GM19467 (cell line): ENCODE data around the gene IRF3.
A peak's percentile ranks its signal among the peaks of the same experiment; 100 is the strongest.

ENCODE experiments used
- ATAC-seq: cut with Tn5 transposase; IDR thresholded peaks from one replicate; pipeline ENCODE4 v1.9.1; 2021; ENCODE audit warnings: mild to moderate bottlenecking, moderate library complexity; ENCODE audit not compliant: unreplicated experiment

Gene IRF3, protein sequence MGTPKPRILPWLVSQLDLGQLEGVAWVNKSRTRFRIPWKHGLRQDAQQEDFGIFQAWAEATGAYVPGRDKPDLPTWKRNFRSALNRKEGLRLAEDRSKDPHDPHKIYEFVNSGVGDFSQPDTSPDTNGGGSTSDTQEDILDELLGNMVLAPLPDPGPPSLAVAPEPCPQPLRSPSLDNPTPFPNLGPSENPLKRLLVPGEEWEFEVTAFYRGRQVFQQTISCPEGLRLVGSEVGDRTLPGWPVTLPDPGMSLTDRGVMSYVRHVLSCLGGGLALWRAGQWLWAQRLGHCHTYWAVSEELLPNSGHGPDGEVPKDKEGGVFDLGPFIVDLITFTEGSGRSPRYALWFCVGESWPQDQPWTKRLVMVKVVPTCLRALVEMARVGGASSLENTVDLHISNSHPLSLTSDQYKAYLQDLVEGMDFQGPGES

DNA sequence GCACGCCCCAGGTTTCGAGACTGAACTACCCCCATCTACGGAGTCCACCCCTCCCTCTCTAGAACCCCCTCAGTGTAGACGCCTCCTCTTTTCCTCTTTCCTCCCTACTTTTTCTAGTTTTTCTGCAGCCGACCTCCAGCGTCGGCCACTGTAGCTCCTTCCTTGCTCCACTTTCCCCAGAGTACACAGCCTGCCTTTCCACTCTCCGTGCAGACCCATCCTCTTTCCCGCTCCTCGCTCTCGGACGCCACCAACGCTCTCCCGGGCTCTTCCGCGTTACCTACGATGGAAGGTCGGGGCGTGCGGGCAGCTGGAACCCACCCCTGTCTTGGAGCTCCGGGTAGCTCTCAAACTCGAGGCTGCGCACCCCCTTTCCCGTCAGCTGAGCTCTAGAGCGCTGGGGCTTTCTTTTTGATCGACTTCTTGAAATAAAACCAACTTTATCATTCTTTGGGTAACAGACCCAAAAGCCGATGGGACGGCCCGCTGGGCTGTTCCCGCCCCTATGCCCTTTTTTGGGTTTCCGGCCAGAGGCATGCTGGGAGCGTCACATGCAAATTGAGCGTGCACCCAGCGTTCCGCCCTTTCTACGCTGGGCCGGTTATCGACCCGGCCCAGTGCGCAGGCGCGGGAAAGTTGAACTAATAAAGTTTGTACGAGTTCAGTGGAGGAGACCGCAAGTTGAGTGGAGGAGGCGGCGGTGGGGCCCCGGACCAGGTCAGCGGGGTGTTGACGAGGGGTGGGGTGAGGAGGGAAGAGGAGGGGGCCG is at the start of gene IRF3, which contains the start of gene BCL2L12:
Gene IRF3 (minus strand): TSS at position 507 of the 769 bp plus-strand sequence. CDS start 1,019 bp downstream, outside the sequence.
Gene BCL2L12 (plus strand): TSS at position 583 of the 769 bp plus-strand sequence. CDS start 760 bp downstream, outside the sequence.
- ATAC-seq: peak; percentile 68

DNA sequence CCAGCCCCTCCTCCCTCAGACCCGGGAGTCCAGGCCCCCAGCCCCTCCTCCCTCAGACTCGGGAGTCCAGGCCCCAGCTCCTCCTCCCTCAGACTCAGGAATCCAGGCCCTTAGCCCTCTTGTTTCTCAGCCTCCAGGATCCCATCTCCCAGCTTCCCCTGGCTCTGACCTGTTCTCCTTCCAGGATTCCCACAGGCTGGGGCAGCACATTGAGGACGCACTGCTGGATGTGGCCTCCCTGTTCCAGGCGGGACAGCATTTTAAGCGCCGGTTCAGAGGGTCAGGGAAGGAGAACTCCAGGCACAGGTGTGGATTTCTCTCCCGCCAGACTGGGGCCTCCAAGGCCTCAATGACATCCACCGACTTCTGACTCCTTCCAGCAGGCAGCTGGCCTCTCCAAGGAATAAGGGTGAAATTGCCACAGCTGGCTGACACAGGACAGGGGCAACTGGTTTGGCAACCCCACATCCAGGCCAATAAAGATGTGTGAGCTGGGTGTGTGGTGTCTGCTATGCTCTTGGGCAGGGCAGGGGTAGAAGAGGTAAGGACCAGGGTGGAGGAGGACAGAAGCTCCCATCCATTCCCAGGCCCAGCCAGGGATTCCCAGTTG is 47.7 kb upstream of the IRF3 start:
- ATAC-seq: no peak

DNA sequence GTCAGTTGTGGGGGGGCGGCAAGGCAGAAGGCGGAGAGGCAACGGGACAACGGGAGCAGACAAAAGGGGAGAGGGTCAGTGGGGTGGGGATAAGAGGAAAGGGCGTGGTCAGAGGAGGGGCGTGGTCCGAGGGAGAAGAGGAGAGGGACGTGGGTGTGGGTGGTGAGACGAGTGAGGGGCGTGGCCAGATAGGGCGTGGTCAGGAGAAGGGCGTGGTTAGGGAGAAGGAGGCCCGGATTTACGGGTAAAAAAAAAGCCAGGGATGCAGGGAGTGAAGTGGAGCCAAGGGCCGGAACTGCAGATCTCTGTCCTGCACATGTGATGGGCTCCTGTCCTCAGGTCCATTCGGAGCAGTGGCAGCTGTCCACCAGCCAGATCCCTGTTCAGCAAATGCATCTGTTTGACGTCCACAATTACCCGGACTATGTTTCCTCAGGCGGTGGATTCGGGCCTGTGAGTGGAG is 46.8 kb upstream of the IRF3 start:
- no peak for ATAC-seq

DNA sequence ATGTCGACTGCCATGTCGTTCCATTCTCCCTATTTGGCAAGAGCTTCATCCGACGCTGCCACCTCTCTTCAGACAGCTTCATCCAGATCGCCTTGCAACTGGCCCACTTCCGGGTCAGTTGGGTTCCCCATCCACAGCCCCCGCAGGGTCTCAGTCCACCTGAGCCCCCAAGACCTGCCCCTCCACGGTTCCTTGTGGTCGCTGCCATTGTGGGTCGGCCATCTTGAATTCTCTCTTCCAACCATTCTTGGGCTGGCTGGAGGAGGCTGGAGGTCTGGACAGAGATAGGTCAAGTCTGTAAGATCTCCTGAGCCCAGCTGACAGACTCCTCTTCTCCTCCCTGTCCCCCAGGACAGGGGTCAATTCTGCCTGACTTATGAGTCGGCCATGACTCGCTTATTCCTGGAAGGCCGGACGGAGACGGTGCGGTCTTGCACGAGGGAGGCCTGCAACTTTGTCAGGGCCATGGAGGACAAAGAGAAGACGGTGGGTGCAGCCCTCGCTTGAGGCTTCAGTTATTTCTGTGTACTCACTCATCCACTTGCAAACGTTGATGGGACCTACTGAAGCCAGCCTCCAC is 44.8 kb upstream of the IRF3 start:
- no peak for ATAC-seq

DNA sequence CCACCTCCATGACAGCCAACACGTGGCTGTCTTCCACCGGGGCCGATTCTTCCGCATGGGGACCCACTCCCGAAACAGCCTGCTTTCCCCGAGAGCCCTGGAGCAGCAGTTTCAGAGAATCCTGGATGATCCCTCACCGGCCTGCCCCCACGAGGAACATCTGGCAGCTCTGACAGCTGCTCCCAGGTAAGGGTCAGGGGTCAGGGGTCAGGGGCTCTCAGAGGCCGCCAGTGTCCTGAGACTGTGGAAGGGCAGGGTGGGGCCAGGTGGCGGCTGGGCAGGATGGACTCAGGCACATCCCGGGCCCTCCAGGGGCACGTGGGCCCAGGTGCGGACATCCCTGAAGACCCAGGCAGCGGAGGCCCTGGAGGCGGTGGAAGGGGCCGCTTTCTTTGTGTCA is 40.3 kb upstream of the IRF3 start:
- ATAC-seq: no peak

DNA sequence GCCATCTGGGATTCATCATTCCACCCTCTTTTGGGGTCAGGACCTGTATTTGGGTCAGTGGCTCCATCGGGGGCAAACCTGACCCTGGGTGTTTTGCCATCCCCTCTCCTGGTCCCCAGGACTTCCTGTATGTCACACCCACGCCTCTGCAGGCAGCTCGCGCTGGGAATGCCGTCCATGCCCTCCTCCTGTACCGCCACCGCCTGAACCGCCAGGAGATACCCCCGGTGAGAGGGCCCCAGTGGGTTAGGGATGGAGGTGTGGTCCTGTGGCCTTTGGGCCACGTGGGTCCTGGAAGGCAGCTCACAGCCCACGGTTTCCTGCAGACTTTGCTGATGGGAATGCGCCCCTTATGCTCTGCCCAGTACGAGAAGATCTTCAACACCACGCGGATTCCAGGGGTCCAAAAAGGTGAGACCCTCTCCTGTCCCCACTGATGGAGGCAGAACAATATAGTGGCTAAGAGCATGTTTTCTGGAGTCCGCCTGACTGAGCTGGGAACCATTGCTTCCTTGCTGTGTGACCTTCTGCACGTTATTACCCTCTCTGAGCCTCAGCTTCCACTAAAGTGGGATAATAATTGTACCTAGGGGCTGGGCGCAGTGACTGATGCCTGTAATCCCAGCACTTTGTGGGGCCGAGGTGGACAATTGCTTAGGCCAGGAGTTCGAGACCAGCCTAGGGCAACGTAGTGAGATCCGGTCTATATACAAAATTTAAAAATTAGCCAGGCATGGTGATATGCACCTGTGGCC is 39.4 kb upstream of the IRF3 start:
- ATAC-seq: no peak

DNA sequence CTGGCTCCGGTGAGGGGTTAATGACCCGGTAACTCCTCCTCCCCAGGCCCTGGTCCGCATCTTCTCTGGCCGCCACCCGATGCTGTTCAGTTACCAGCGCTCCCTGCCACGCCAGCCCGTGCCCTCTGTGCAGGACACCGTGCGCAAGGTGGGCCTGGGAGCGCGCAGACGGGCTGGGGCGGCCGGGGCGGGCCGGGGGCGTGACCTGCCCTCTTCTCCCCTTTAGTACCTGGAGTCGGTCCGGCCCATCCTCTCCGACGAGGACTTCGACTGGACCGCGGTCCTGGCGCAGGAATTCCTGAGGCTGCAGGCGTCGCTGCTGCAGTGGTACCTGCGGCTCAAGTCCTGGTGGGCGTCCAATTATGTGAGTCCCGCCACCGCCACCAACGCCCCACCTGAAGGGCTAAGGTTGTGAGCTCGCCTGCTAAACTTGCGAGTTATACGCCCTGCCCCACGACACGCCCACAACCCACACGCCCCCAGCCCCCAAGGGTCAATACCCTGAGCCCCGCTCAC is 35.7 kb upstream of the IRF3 start:
- no peak for ATAC-seq

DNA sequence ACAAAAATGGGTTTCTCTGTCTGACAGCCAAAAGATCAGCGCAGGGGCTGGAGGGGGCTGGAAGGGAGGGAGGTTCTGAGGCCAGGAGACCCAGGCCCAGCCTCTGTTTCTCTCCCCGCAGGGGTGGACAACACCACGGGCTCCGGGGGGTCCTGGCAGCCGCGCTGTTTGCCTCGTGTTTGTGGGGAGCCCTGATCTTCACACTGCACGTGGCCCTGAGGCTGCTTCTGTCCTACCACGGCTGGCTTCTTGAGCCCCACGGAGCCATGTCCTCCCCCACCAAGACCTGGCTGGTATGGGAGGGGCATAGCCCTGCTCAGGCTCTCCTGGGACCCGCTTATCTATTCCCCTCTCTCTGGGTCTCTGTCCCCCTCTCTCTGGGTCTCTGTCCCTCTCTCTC is 34.9 kb upstream of the IRF3 start:
- ATAC-seq: no peak

DNA sequence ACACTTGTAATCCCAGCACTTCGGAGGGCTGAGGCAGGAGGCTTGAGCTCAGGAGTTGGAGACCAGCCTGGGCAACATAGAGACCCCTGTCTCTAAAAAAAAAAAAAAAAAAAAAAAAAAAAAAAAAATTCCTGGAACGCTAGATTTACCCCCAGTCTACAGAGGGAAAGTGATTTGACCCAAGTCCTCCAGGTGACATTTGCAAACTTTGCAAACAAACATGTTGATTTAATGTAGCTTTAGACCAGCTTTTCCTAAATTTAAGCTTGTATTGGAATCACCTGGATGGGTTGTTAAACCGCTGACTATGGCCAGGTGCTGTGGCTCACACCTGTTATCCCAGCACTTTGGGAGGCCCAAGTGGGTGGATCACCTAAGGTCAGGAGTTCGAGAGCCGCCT is 33.7 kb upstream of the IRF3 start:
- ATAC-seq: no peak

DNA sequence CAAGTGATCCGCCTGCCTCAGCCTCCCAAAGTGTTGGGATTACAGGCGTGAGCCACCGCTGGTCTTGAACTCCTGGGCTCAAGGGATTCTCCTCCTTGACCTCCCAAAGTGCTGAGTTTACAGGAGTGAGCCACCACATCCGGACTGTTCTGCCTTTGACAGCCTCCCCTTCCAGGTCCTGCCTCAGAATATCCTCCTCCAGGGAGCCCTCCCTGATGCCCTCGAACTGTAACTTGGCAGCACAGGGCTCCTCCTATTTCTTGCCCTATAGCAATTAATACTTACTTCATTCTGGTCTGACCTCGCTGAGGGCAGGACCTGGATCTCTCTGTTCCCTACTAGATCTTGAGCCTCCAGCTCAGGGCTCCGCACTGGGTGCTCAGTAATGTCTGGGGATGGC is 31.2 kb upstream of the IRF3 start:
- ATAC-seq: no peak

DNA sequence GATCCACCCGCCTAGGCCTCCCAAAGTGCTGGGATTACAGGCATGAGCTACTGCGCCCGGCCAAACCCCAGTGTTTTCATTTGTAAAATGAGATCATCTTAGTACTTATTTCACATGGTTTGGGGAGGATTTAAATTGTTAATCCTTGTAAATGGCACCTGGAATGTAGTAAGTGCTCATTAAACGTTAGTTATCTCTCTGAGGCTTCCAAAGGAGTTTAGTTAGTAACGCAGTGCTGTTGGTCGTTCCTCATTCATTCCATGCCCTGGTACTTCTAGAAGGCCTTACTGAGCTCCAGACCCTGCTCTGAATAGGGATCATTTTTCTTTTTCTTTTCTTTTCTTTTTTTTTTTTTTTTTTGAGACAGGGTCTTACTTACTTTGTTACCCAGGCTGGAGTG is 30.5 kb upstream of the IRF3 start:
- no peak for ATAC-seq

DNA sequence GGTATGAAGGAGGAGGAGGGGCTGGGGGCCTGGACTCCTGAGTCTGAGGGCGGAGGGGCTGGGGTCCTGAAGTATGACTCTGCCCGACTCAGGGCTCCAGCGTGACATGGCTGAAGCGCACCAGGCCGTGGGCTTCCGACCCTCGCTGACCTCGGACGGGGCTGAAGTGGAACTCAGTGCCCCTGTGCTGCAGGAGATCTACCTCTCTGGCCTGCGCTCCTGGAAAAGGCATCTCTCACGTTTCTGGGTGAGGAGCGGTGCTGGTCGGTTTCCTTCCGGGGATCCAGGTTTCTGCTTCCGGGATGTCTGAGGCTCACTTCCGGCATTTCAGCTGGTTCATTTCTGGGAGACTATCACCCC is 26.5 kb upstream of the IRF3 start:
- ATAC-seq: no peak

DNA sequence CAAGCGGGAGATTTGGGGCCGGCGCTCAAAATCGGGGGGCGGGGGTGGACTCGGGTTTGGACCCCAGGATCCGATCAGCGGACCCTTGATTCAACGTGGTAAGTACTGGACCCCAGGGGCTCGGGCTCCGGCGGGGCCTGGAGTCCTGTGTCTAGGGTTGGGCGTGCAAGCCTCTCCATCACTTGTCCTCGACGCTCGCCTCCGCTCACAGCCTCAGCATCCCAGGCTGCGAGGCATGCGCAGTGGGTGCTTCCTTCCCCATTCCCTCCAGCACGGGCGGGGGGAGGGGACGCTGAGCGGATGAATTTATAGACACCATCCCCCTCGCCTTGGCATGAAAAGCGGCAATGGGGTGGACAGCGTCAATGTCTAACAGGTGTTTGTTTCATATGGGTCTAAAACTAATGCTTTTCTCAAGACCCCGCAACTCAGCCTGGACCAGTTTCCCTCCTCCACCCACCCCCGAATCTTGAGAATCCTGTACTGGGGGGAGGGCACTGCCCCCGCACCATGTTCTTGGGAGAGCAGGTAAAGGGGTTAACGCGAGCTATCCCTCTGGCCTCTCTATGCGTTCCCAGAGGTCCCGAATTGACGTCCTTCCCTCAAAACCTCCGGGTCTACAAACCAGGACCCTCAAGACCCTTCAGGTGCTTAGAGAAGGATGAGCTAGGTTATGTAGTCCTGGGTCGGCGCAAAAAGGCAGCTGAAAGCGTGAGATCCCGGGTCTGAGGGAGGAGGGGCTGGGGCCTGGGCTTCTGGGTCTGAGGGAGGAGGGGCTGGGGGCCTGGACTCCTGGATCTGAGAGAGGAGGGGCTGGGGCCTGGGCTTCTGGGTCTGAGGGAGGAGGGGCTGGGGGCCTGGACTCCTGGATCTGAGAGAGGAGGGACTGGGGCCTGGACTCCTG is 25.8 kb upstream of the IRF3 start:
- no peak for ATAC-seq

DNA sequence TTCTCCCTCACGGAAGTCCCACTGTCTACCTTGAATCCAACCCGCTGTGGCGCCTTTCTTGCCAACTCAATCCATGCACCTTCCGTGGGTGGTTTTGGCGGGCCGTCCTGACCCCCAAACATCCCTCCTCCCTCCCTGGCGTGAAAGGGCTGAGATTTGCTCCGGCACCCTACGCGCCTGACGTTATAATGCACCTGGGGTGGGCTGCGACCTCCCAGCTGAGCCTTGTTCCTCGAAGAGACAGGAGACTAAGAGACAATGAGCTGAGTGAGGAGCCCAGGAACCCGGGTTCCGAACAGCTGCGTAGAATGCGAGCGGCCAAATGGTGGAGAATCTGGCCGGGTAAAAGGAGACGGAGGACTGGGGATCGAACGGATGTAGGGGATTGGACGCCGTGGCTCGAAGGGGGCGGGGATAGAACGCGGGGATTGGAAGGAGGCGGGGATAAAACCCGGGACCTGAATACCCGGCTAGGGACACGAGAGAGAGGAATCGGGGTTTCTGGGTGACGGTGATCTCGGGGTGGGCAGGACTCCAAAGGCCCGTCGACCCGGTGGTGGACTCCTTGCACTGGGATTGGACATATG is 25.1 kb upstream of the IRF3 start, which contains the start of gene CPT1C:
Gene CPT1C (plus strand): TSS at position 461 of the 587 bp plus-strand sequence. CDS start 1,137 bp downstream, outside the sequence.
- no peak for ATAC-seq

DNA sequence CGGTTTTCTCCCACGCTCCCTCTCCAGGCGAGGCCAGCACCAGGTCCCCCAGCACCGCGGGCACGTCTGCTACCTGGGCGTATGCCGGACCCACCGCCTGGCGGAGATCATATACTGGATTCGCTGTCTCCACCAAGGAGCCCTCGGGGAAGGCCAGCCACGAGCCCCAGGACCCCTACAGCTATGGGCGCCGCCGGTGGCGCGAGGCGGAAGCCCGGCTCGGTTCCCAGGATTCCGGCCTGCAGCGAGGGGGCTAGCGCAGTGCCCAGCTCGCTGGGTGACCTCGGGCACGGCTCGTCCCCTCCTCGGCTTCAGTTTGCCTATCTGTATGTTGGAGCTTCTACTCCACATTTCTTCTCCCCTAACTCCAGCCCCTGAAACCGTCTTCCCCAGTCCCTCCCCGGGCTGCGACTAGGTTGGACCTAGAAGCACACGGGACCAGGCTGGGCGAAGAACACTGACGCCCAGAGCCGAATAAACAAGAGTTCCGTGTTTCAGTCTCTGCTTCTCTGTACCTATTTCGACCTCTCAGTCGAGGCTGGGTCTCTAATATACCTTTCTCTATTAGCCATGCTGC is 24.5 kb upstream of the IRF3 start:
- no peak for ATAC-seq

DNA sequence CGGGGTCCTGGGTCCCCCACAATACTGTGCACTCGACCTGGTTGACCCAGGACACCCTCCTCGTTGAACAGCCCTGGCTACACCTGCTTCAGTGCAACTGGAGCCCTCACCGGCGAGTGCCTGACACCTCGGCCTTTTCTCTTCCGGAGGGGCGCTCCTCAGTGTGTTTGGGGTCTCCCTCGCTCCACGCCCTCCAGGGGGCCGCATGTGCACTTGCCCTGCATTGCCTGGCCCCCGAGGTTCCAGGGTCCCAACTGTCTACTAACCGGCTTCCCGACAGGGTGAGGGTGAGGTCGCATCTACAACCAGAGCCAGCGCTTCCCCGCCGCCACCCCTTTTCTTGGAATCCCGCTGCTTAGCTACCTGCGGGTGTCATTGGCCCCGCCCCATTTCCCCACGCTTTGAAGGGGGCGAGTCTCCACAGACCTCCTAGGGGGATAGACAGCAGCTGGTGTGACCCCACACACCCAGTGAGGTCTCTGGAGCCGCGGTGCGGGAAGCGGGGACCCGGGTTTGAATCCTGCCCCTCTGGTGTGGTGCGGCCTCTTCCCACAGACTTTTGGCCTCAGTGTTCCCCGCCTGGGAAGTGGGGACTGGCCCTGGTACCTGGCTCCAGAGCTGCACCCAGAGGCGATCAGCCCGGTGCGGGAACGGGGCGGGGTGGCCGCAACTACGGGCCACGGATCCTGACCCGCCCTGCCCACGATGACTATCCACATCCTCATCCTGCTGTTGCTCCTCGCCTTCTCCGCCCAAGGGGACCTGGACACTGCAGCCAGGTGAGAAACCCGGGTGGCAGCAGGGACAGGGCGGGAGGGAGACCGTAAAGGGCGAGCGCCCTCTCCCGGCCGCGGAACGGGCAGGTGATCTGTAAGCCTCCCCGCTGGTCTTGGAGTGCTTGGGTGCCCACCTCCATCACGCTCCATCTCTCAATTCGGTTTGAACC is 23.7 kb upstream of the IRF3 start, which contains the start of gene ADM5:
Gene ADM5 (plus strand): TSS at position 462 of the 946 bp plus-strand sequence. CDS start 244 bp downstream, at position 706.
- no peak for ATAC-seq

DNA sequence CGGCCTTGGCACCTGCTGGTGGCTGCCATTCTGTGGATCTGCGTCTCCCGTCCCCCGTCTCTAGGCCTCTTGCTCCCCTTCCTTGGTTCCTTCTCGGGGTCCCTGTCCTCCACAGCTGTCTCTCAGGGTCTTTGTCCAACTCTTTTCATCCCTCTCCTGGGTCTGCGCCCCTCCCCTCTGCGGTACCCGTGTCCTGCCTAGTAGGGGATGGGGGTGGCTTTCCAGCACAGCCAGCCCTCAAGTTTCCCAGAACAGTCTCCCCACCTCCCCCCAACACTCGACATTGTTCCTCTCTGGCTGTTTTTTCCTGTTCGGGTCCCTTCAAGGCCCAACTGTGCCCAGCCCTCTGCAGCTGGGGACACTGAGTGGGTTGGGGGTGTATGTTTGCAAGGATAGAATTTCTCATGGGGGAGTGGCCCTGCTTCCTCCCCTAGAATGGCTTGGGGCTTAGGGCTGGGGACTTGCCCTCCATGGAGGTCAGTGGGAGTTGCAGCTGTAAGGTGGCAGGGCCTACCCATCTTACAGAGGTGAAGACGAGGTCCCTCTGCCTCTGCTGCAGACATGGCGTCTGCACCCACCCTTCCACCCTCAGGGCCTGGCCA is 23.0 kb upstream of the IRF3 start:
- no peak for ATAC-seq
